GM10248 (cell line): ENCODE results near the gene GTPBP3.

ENCODE experiments used
- CTCF ChIA-PET: fragments of 300-600 bp; sonication (Branson Sonifier 250); formaldehyde crosslinking; extraction: SDS; loops from one replicate; lab custom pipeline; 2021; ENCODE audit warnings: antibody characterized with exemption; lab: Yijun Ruan, JAX
- POLR2A ChIA-PET: fragments of 350-650 bp; sonication (Branson Sonifier 250); formaldehyde crosslinking; extraction: SDS; loops from one replicate; lab custom pipeline; 2020; ENCODE audit warnings: antibody characterized with exemption; lab: Yijun Ruan, JAX
- DNase-seq: peaks from one replicate; pipeline ENCODE4 v3.0.0; 2012; ENCODE audit errors: extremely low spot score
- CTCF ChIP-seq: IDR thresholded peaks from 2 replicates; pipeline ENCODE4 v1.5.1; 2012; ENCODE audit warnings: mild to moderate bottlenecking, low read depth; ENCODE audit errors: extremely low read depth, missing control alignments, control extremely low read depth

GTPBP3 gene

DNA sequence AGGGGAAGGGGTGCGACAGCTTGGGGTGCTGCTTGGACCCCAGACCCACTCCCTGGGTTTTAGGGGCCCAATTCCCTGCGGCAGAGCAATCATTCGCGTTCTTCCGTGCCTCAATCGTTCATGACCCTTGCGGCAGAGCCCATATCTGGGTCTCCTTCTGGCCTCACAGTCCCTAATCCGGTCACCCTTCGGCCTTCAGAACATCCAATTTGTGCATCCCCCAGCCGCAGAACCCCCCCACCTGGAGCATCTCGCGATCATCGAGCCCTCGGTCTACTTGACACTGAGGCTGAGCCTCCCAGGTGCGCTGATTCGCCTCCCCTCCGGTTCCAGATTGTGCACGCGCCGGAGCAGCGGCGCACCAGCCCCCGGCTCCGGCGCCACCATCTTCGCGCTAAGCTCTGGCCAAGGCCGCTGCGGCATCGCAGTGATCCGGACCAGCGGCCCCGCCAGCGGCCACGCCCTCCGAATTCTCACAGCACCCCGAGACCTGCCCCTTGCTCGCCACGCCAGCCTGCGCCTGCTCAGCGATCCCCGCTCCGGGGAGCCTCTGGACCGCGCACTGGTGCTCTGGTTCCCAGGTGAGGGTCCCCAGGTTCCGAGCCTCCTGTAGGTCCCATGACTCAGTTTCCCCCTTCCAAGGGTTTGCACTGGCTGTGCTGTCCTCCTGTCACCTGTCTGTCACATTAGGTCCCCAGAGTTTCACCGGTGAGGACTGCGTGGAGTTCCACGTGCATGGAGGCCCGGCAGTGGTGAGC lies 501 bp downstream of the GTPBP3 start:
- POLR2A ChIA-PET: no interaction called here
- CTCF ChIA-PET: interaction anchor here (0.6 kb wide), 1 partner anchor 48 kb away, joined by 3 read pairs; no protein-coding TSS in a partner anchor
- DNase-seq: no peak
- no peak for TF ChIP-seq CTCF

DNA sequence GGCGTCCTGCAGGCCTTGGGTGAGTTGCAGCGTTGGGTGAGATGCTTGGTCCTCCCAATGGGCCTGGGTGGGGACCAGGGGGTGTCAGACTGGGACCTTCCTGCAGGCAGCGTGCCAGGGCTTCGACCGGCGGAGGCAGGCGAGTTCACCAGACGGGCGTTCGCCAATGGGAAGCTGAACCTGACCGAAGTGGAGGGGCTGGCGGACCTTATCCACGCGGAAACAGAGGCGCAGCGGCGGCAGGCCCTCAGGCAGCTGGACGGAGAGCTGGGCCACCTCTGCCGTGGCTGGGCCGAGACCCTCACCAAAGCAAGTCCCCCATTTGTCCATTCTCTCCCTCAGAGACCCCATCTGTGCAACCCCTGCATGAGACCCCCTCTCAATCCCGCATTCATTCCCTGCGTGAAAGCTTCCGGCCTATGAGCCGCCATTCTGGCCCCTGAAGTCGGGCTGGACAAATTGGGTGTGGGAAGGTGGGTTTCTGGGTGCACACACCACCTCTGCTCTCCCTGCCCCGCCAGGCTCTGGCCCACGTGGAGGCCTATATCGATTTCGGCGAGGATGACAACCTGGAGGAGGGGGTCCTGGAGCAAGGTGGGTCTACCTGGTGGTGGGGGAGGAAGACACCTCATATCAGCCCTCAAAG lies 1.2 kb downstream of the GTPBP3 start:
- no peak for DNase-seq
- POLR2A ChIA-PET: no interaction called here

DNA sequence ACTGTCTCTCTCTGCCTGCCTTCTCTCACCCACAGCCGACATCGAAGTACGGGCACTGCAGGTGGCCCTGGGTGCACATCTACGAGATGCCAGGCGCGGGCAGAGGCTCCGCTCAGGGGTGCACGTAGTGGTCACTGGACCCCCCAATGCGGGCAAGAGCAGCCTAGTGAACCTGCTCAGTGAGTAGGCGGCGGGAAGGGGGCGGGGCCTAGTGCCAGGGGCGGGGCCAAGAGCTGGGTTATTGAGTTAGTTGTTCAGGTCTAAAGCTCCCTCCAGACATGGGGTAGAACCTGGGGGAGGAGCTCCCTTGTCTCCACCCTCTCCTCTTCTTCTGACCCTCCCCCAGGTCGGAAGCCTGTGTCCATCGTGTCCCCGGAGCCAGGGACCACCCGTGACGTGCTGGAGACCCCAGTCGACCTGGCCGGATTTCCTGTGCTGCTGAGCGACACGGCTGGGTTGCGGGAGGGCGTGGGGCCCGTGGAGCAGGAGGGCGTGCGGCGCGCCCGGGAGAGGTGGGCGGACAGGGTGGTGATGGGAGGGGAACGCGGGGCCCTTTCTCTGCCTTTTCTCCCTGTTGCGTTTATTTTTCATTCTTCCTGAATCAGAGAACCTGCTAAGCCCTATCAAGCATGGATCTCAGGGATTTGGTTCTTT lies 1.9 kb downstream of the GTPBP3 start:
- POLR2A ChIA-PET: no interaction called here
- CTCF ChIA-PET: interaction anchor here (1.2 to 1.3 kb wide), 2 partner anchors 46 to 130 kb away, joined by 3 read pairs; no protein-coding TSS in a partner anchor
- no peak for DNase-seq
- TF ChIP-seq CTCF: no peak

More for the DNA sequence above, 1.2 kb downstream of the GTPBP3 start:
- no peak for TF ChIP-seq CTCF
- CTCF ChIA-PET: interaction anchor here (1.2 to 1.3 kb wide), 2 partner anchors 47 to 130 kb away, joined by 3 read pairs; no protein-coding TSS in a partner anchor

- CTCF ChIA-PET: interaction anchor here (9.8 kb wide), 1 partner anchor 48 kb away, joined by 192 read pairs; no protein-coding TSS in a partner anchor
- DNase-seq: no peak
- TF ChIP-seq CTCF: no peak
- POLR2A ChIA-PET: no interaction called here
These were observed 3.0 kb downstream of the GTPBP3 start for GRCh38 chr19:17340302-17340870.

GRCh38 chr19:17340871-17341357 lies 3.6 kb downstream of the GTPBP3 start:
- ChIA-PET CTCF (interaction anchor here (9.8 kb wide), 1 partner anchor 47 kb away, joined by 192 read pairs; no protein-coding TSS in a partner anchor), POLR2A (no interaction called here)

More at GRCh38 chr19:17340871-17341357, 3.6 kb downstream of the GTPBP3 start:
- no peak for DNase-seq
- TF ChIP-seq CTCF: no peak
